SH-SY5Y (cell line): ENCODE results near the gene ASB2.

Experiments used
- GATA2 ChIP-seq: IDR thresholded peaks from 2 replicates; pipeline ENCODE4 v1.6.1; 2011; ENCODE audit warnings: mild to moderate bottlenecking, low read depth, low read length
- GATA3 ChIP-seq: IDR thresholded peaks from 2 replicates; pipeline ENCODE4 v1.6.1; 2011; ENCODE audit warnings: low read depth, mild to moderate bottlenecking, low read length, moderate library complexity

- TF ChIP-seq GATA2 (no peak), GATA3 (no peak)
These were observed 83.9 kb downstream of the ASB2 start for GRCh38 chr14:93892505-93892839.
